Stimulated activated CD4-positive, alpha-beta T cell treated with anti-CD3 and anti-CD28 coated beads, Interleukin-12 subunit alpha, Interleukin-12 subunit beta, amount 100 ng/mL, for 48 hours (primary cell): ENCODE results near the gene NDUFA7.
"Not testable (repeated sequence)": the region's sequence is repeated elsewhere in the genome, so short reads cannot be mapped to it uniquely, and the experiment has no call there.

Source experiments
- DNase-seq, 3 donors: peaks; one replicate each; pipeline ENCODE4 v3.0.0-alpha.2; 2020; ENCODE audit warnings: low read depth in 2 of 3, low spot score in 1 of 3

NDUFA7 gene

GRCh38 chr19:8321067-8321985 is at the start of gene NDUFA7, which contains the start of gene RPS28:
Gene NDUFA7 (minus strand): TSS chr19:8321375. CDS start chr19:8321358, 17 bp downstream.
Gene RPS28 (plus strand): TSS chr19:8321496. CDS start chr19:8321531, 35 bp downstream.
- peak; percentile 93 to 97 (median 96) for DNase-seq

GRCh38 chr19:8370176-8371010 is 49.2 kb upstream of the NDUFA7 start:
- DNase-seq, result no peak

- no peak for DNase-seq
These were observed 46.3 kb upstream of the NDUFA7 start for GRCh38 chr19:8367327-8368001.

- no peak for DNase-seq
These were observed 45.8 kb upstream of the NDUFA7 start for GRCh38 chr19:8366961-8367326.

GRCh38 chr19:8366121-8366581 is 45.0 kb upstream of the NDUFA7 start:
- no peak for DNase-seq

GRCh38 chr19:8363803-8364771 is 42.9 kb upstream of the NDUFA7 start, which contains the start of gene ANGPTL4:
Gene ANGPTL4 (plus strand): TSS chr19:8364155. CDS start chr19:8364322, 167 bp downstream.
- DNase-seq, result peak; percentile 30 to 70 (median 60)

GRCh38 chr19:8361921-8362793 is 41.0 kb upstream of the NDUFA7 start:
- peak in 1 of 3 donors; percentile 31 for DNase-seq

GRCh38 chr19:8360196-8360595 is 39.0 kb upstream of the NDUFA7 start:
- no peak for DNase-seq

GRCh38 chr19:8358948-8359347 is 37.8 kb upstream of the NDUFA7 start:
- DNase-seq, result no peak

GRCh38 chr19:8357007-8357521 is 35.9 kb upstream of the NDUFA7 start:
- no peak for DNase-seq

GRCh38 chr19:8355631-8356402 is 34.6 kb upstream of the NDUFA7 start:
- no peak for DNase-seq

- not testable (repeated sequence) for DNase-seq
These were observed 31.7 kb upstream of the NDUFA7 start for GRCh38 chr19:8352845-8353244.

GRCh38 chr19:8352134-8352827 is 31.1 kb upstream of the NDUFA7 start:
- DNase-seq, result no peak

GRCh38 chr19:8349629-8350372 is 28.6 kb upstream of the NDUFA7 start:
- DNase-seq, result not testable (repeated sequence)

- DNase-seq, result no peak
These were observed 22.3 kb upstream of the NDUFA7 start for GRCh38 chr19:8343483-8343844.

GRCh38 chr19:8342684-8343482 is 21.7 kb upstream of the NDUFA7 start, which contains the start of gene KANK3:
Gene KANK3 (minus strand): TSS chr19:8343262. CDS start chr19:8337828, 5,434 bp downstream.
- peak; percentile 88 to 93 (median 88) for DNase-seq
